GM23338 (cell line): ENCODE results near the gene MPRIP.

Source experiments
- CREB1 ChIP-seq: fragments of 250-450 bp; sonication (Bioruptor Pico); IDR thresholded peaks from 2 replicates; pipeline ENCODE4 v1.5.0; 2020; ENCODE audit warnings: low read depth, mild to moderate bottlenecking, moderate library complexity
- TF ChIP-seq, protein P1 (sequence below), 2 experiments: fragments of 200-600 bp in 1 of 2; sonication (generic) in 1 of 2; conservative IDR thresholded peaks; 2 replicates each; pipeline versions ENCODE4 v1.5.1 to v1.6.1; 2016 to 2017; ENCODE audit warnings: antibody characterized with exemption in 2 of 2, low read depth in 2 of 2, mild to moderate bottlenecking in 2 of 2, moderate library complexity in 1 of 2

DNA sequence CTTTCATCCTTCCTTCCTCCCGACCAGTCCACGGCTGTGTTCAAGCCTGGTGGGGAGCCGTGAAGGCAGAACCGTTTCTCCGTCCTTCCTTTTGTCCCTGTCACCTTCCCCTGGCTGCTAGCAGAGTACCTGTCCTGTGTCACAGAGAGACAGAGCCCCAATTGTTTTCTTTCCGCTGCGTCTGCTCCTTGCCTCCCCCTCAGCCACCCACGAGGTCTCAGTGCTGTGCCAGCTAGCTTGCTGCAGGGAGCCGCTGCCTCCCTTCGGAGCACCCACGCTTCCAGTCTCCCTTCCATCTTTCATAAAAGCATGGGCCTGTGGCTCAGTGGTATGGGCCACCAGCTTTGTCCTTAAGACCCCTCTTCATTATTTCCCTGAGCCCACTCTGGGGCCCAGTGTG lies 62.2 kb downstream of the MPRIP start:
- no peak for TF ChIP-seq CREB1
- TF ChIP-seq, protein P1, sequence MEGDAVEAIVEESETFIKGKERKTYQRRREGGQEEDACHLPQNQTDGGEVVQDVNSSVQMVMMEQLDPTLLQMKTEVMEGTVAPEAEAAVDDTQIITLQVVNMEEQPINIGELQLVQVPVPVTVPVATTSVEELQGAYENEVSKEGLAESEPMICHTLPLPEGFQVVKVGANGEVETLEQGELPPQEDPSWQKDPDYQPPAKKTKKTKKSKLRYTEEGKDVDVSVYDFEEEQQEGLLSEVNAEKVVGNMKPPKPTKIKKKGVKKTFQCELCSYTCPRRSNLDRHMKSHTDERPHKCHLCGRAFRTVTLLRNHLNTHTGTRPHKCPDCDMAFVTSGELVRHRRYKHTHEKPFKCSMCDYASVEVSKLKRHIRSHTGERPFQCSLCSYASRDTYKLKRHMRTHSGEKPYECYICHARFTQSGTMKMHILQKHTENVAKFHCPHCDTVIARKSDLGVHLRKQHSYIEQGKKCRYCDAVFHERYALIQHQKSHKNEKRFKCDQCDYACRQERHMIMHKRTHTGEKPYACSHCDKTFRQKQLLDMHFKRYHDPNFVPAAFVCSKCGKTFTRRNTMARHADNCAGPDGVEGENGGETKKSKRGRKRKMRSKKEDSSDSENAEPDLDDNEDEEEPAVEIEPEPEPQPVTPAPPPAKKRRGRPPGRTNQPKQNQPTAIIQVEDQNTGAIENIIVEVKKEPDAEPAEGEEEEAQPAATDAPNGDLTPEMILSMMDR (conservative IDR thresholded peaks at IDR 0.05; ENCODE audit: low read depth in 2 of 2) = no peak
